Measurements from ENCODE around the gene ZNF622.

DNA sequence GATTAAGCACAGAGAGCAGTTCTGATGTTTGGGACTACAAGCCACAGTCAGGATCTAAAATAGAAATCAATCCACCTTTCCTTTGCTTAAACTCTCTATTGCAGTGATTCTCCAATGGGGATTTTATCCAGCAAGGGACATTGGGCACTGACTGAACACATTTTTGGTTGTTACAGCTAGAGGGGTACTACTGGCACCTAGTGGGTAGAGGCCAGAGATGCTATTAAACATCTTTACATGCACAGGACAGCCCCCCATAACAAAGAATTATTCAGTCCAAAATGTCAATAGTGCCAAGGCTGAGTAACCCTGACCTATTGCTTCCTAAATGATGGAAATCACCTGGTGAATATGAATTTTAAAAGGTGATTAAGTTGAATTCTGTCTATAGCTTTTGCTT, 12.0 kb downstream of the ZNF622 start:
- TF ChIP-seq, protein P1, sequence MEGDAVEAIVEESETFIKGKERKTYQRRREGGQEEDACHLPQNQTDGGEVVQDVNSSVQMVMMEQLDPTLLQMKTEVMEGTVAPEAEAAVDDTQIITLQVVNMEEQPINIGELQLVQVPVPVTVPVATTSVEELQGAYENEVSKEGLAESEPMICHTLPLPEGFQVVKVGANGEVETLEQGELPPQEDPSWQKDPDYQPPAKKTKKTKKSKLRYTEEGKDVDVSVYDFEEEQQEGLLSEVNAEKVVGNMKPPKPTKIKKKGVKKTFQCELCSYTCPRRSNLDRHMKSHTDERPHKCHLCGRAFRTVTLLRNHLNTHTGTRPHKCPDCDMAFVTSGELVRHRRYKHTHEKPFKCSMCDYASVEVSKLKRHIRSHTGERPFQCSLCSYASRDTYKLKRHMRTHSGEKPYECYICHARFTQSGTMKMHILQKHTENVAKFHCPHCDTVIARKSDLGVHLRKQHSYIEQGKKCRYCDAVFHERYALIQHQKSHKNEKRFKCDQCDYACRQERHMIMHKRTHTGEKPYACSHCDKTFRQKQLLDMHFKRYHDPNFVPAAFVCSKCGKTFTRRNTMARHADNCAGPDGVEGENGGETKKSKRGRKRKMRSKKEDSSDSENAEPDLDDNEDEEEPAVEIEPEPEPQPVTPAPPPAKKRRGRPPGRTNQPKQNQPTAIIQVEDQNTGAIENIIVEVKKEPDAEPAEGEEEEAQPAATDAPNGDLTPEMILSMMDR (conservative IDR thresholded peaks at IDR 0.05) = no peak
- TF ChIP-seq EZH2 (IDR thresholded peaks at IDR 0.05; ENCODE audit: low read depth) = no peak

All from PC-9 (cell line).